Stomach smooth muscle (tissue), 2 donors: ENCODE results near the gene PLXNA4.
"Not testable (repeated sequence)": the region's sequence is repeated elsewhere in the genome, so short reads cannot be mapped to it uniquely, and the experiment has no call there.

ENCODE experiments used
- H3K27ac ChIP-seq: one replicate; pipeline ENCODE4 v1.7.0; 2013; ENCODE audit warnings: mild to moderate bottlenecking, low read length, inconsistent platforms
- H3K27me3 ChIP-seq, 2 donors: one replicate each; pipeline ENCODE4 v1.7.0; 2013; ENCODE audit warnings: low read length in 2 of 2; ENCODE audit not compliant: insufficient read depth in 2 of 2, control insufficient read depth in 1 of 2
- H3K36me3 ChIP-seq, 2 donors: one replicate each; pipeline ENCODE4 v1.7.0; 2013; ENCODE audit warnings: low read length in 2 of 2; ENCODE audit not compliant: control insufficient read depth in 2 of 2, insufficient read depth in 2 of 2
- H3K4me1 ChIP-seq: one replicate; pipeline ENCODE4 v1.7.0; 2013; ENCODE audit warnings: low read length; ENCODE audit not compliant: control insufficient read depth, insufficient read depth
- H3K4me3 ChIP-seq, 2 donors: one replicate each; pipeline ENCODE4 v1.7.0; 2013; ENCODE audit warnings: low read length in 2 of 2
- H3K9ac ChIP-seq, 2 donors: one replicate each; pipeline ENCODE4 v1.7.0; 2013; ENCODE audit warnings: low read length in 2 of 2, mild to moderate bottlenecking in 1 of 2
- H3K9me3 ChIP-seq, 2 donors: one replicate each; pipeline ENCODE4 v1.7.0; 2013; ENCODE audit warnings: low read length in 2 of 2; ENCODE audit not compliant: control insufficient read depth in 2 of 2
- donor health status: healthy.
- donor health status: Pancreatic carcinoma.

PLXNA4 gene

GRCh38 chr7:132180481-132180880 lies 395.8 kb downstream of the PLXNA4 start:
- Histone ChIP-seq H3K9ac (no peak overlapping the region), H3K27ac (no peak overlapping the region), H3K27me3 (no peaks in the 10 kb centered on the region), H3K9me3 (no peaks in the 10 kb centered on the region), H3K4me1 (no peaks in the 10 kb centered on the region), H3K4me3 (no peak overlapping the region), H3K36me3 (peaks cover 0 to 10% of the 10 kb centered on the region in 2 donors)

- no peaks in the 10 kb centered on the region for H3K9me3 ChIP-seq
- H3K27me3 ChIP-seq: no peaks in the 10 kb centered on the region
- H3K27ac ChIP-seq: no peak overlapping the region
- H3K36me3 ChIP-seq: peaks cover 0 to 13% of the 10 kb centered on the region in 2 donors
- no peak overlapping the region for H3K4me3 ChIP-seq
- H3K4me1 ChIP-seq: no peaks in the 10 kb centered on the region
- no peak overlapping the region for H3K9ac ChIP-seq
Observed at GRCh38 chr7:132179681-132180080, 396.6 kb downstream of the PLXNA4 start.

- peaks cover 0 to 13% of the 10 kb centered on the region in 2 donors for H3K36me3 ChIP-seq
- H3K9me3 ChIP-seq: no peaks in the 10 kb centered on the region
- H3K27me3 ChIP-seq: no peaks in the 10 kb centered on the region
- H3K27ac ChIP-seq: no peak overlapping the region
- no peak overlapping the region for H3K4me3 ChIP-seq
- no peak overlapping the region for H3K9ac ChIP-seq
- H3K4me1 ChIP-seq: no peaks in the 10 kb centered on the region
Observed at GRCh38 chr7:132179080-132179430, 397.2 kb downstream of the PLXNA4 start.

GRCh38 chr7:132178402-132179079 lies 397.7 kb downstream of the PLXNA4 start:
- H3K36me3 ChIP-seq: peaks cover 0 to 14% of the 10 kb centered on the region in 2 donors
- H3K9me3 ChIP-seq, H3K27me3 ChIP-seq, H3K9ac ChIP-seq, H3K4me3 ChIP-seq, H3K27ac ChIP-seq, H3K4me1 ChIP-seq: not testable (repeated sequence)

GRCh38 chr7:132177708-132178401 lies 398.4 kb downstream of the PLXNA4 start:
- H3K36me3 ChIP-seq: peaks cover 0 to 16% of the 10 kb centered on the region in 2 donors
- H3K27me3 ChIP-seq: no peaks in the 10 kb centered on the region

GRCh38 chr7:132176719-132177118 lies 399.6 kb downstream of the PLXNA4 start:
- no peaks in the 10 kb centered on the region for H3K4me1 ChIP-seq
- H3K9me3 ChIP-seq: no peaks in the 10 kb centered on the region
- H3K36me3 ChIP-seq: peaks cover 0 to 13% of the 10 kb centered on the region in 2 donors
- no peak overlapping the region for H3K9ac ChIP-seq
- no peaks in the 10 kb centered on the region for H3K27me3 ChIP-seq
- no peak overlapping the region for H3K27ac ChIP-seq
- no peak overlapping the region for H3K4me3 ChIP-seq

More at GRCh38 chr7:132177708-132178401, 398.4 kb downstream of the PLXNA4 start:
- Histone ChIP-seq H3K4me1 (no peaks in the 10 kb centered on the region), H3K9me3 (no peaks in the 10 kb centered on the region), H3K9ac (no peak overlapping the region), H3K4me3 (no peak overlapping the region), H3K27ac (no peak overlapping the region)

GRCh38 chr7:132171130-132171576 lies 405.1 kb downstream of the PLXNA4 start:
- Histone ChIP-seq H3K27ac (no peak overlapping the region), H3K4me3 (no peak overlapping the region), H3K9me3 (no peaks in the 10 kb centered on the region), H3K36me3 (peaks cover 3 to 10% of the 10 kb centered on the region in 2 donors), H3K4me1 (no peaks in the 10 kb centered on the region), H3K9ac (no peak overlapping the region), H3K27me3 (peaks cover 2 to 4% of the 10 kb centered on the region in 2 donors)

- Histone ChIP-seq H3K27me3 (peaks cover 2 to 4% of the 10 kb centered on the region in 2 donors), H3K4me1 (no peaks in the 10 kb centered on the region), H3K27ac (no peak overlapping the region), H3K4me3 (no peak overlapping the region), H3K36me3 (peaks cover 3 to 10% of the 10 kb centered on the region in 2 donors), H3K9ac (no peak overlapping the region), H3K9me3 (no peaks in the 10 kb centered on the region)
Observed at GRCh38 chr7:132169730-132170129, 406.5 kb downstream of the PLXNA4 start.

- Histone ChIP-seq H3K9ac (no peak overlapping the region), H3K27me3 (peaks cover 2 to 4% of the 10 kb centered on the region in 2 donors), H3K4me1 (no peaks in the 10 kb centered on the region), H3K27ac (no peak overlapping the region), H3K4me3 (no peak overlapping the region), H3K9me3 (no peaks in the 10 kb centered on the region), H3K36me3 (peaks cover 3 to 9% of the 10 kb centered on the region in 2 donors)
Observed at GRCh38 chr7:132168239-132168638, 408.0 kb downstream of the PLXNA4 start.

GRCh38 chr7:132165695-132166094 lies 410.6 kb downstream of the PLXNA4 start:
- not testable (repeated sequence) for H3K4me3 ChIP-seq, H3K36me3 ChIP-seq, H3K27ac ChIP-seq, H3K9ac ChIP-seq, H3K27me3 ChIP-seq, H3K9me3 ChIP-seq, H3K4me1 ChIP-seq

GRCh38 chr7:132164558-132165125 lies 411.6 kb downstream of the PLXNA4 start:
- Histone ChIP-seq H3K9ac (no peak overlapping the region), H3K27ac (no peak overlapping the region), H3K27me3 (peaks cover 2 to 4% of the 10 kb centered on the region in 2 donors), H3K9me3 (no peaks in the 10 kb centered on the region), H3K4me3 (no peak overlapping the region), H3K4me1 (no peaks in the 10 kb centered on the region), H3K36me3 (peaks cover 3 to 9% of the 10 kb centered on the region in 2 donors)
